Heart left ventricle (tissue), 16 donors: ENCODE results near the gene MYO15B. TPM values are rescaled to one million over a fixed set of nuclear protein-coding genes. Genes with fewer than 3 reads are reported as not detected.

Source experiments
- ATAC-seq, 4 donors: fragments of 200-7000 bp; cut with Tn5 transposase; one replicate each; pipeline ENCODE4 v1.9.1; 2020 to 2022; ENCODE audit warnings: moderate library complexity in 4 of 4, mild to moderate bottlenecking in 3 of 4, moderate number of reproducible peaks in 1 of 4
- DNase-seq, 5 donors: peaks; one replicate each; pipeline ENCODE4 v3.0.0-alpha.2; 2020
- H3K27ac ChIP-seq, 12 donors: fragments of 200-600 bp; sonication (generic) in 4 of 12; one replicate each; pipeline versions ENCODE4 v1.5.0 to v1.8.0; 2016 to 2022; ENCODE audit warnings: mild to moderate bottlenecking in 2 of 12
- H3K27me3 ChIP-seq, 9 donors: fragments of 200-600 bp; sonication (generic) in 2 of 9; one replicate each; pipeline versions ENCODE4 v1.5.1 to v1.8.0; 2016 to 2022; ENCODE audit warnings: mild to moderate bottlenecking in 3 of 9
- H3K36me3 ChIP-seq, 9 donors: fragments of 200-600 bp; sonication (generic) in 2 of 9; one replicate each; pipeline versions ENCODE4 v1.5.0 to v1.8.0; 2018 to 2022; ENCODE audit warnings: mild to moderate bottlenecking in 2 of 9
- H3K4me1 ChIP-seq, 12 donors: fragments of 200-600 bp; sonication (generic) in 4 of 12; one replicate each; pipeline versions ENCODE4 v1.5.0 to v1.8.0; 2016 to 2022; ENCODE audit warnings: mild to moderate bottlenecking in 3 of 12
- H3K4me3 ChIP-seq, 12 donors: fragments of 200-600 bp; sonication (generic) in 4 of 12; one replicate each; pipeline versions ENCODE4 v1.5.0 to v1.8.0; 2017 to 2022; ENCODE audit warnings: mild to moderate bottlenecking in 9 of 12, moderate library complexity in 4 of 12
- H3K9me3 ChIP-seq, 12 donors: fragments of 200-600 bp; sonication (generic) in 4 of 12; one replicate each; pipeline versions ENCODE4 v1.5.0 to v1.8.0; 2016 to 2022; ENCODE audit warnings: mild to moderate bottlenecking in 1 of 12
- CTCF ChIP-seq, 12 donors: fragments of 200-600 bp; sonication (generic) in 4 of 12; IDR thresholded peaks; one replicate each; pipeline versions ENCODE4 v1.5.0 to v1.8.0; 2018 to 2022; ENCODE audit warnings: antibody characterized with exemption in 12 of 12, mild to moderate bottlenecking in 5 of 12
- POLR2A ChIP-seq, 2 donors: fragments of 450-650 bp; IDR thresholded peaks; one replicate each; pipeline ENCODE4 v1.6.1; 2017; ENCODE audit warnings: antibody characterized with exemption in 2 of 2, mild to moderate bottlenecking in 2 of 2, moderate library complexity in 2 of 2
- WGBS, 4 donors: extraction: QIAGEN DNeasy Blood & Tissue Kit in 2 of 4; methylation state at CpG; one replicate each; pipeline versions ENCODE4 v1.1.5 to v1.1.7; 2013 to 2018; 5-methylcytosine and 5-hydroxymethylcytosine counted together
- intact Hi-C, 10 donors: fragments of 100-400 bp; cut with DNase I; formaldehyde crosslinking; loops; one replicate each; pipeline versions ENCODE4 v1.11.1 to v1.14.2; 2022
- polyA plus RNA-seq, 2 donors: library from polyadenylated mRNA; stranded (reverse); fragments of 200-250 nt; gene quantifications; one replicate each; pipeline ENCODE4 v1.2.3, GENCODE V29; 2013
- total RNA-seq, 9 donors: library from RNA; depleted of rRNA in 2 of 9; stranded (reverse); fragments of >200 nt in 2 of 9; fragmentation: NEBNext Ultra II Directional in 3 of 9; extraction: Animal tissue kit (Norgen Biotek cat#: 25700) in 3 of 9; gene quantifications; one replicate each; pipeline versions ENCODE4 v1.1.0 to v1.2.4, GENCODE V29; 2016 to 2023
- donor health status: ischemic (EF 13 %, LVEDD 7.1; RV severe dilation, severe dysfunction).
- donor health status: healthy with polysubstance abuse.
- donor health status: DM: no; HTN: yes; CAD: no.
- donor health status: DM: no; HTN: no; CAD: no.
- donor health status: ischemic (EF 25% LVEDD 6.9; RV normal size, moderate dysfunction).
- donor health status: ischemic (EF 25% LVEDD 5.7; RV mildly dilated, moderate dysfunction).
- donor health status: healthy.
- donor health status: DM: yes; HTN: yes; CAD: no.
- donor health status: ischemic (EF 35%, LVEDD 5.7; RV mildly dilated, moderate dysfunction).
- donor health status: nonischemic (EF 11% LVEDD 7.7; RV severe dilation, severe dysfunction).
- donor health status: DM: yes; HTN: yes; CAD: no.
- donor health status: PGD.
- donor health status: ischemic (EF 29% LVEDD 5.4; RV normal size, mild dysfunction).
- donor health status: nonischemic (EF 23%, LVEDD 6.1; RV moderate dilation, normal function).

The MYO15B gene
- total and polyA plus RNA-seq, 11 donors, result 14.0 to 76.4 (median 42.9) TPM

- H3K4me1 ChIP-seq, result peaks cover 0 to 9% (median 0%) of the 10 kb centered on the region in 12 donors
- H3K4me3 ChIP-seq, result no peak overlapping the region
- intact Hi-C loops, result no loop called here
- H3K27ac ChIP-seq, result no peak overlapping the region
- H3K9me3 ChIP-seq, result no peaks in the 10 kb centered on the region
- ATAC-seq, result no peak
- 83 to 94% (median 94%) methylated on average over 5 to 6 of the region's 6 CpGs for WGBS, 4 donors
- peaks cover 0 to 73% (median 49%) of the 10 kb centered on the region in 9 donors for H3K36me3 ChIP-seq
- DNase-seq, result no peak
- no peak for TF ChIP-seq CTCF (IDR thresholded peaks at IDR 0.05)
- no peak for TF ChIP-seq POLR2A (IDR thresholded peaks at IDR 0.05)
- H3K27me3 ChIP-seq, result no peaks in the 10 kb centered on the region
Measured at GRCh38 chr17:75649687-75650086, 62.1 kb downstream of the MYO15B start.

GRCh38 chr17:75650874-75651273 is 63.3 kb downstream of the MYO15B start:
- intact Hi-C loops, result no loop called here
- Histone ChIP-seq H3K4me3 (no peak overlapping the region), H3K4me1 (peaks cover 0 to 5% (median 0%) of the 10 kb centered on the region in 12 donors), H3K36me3 (peaks cover 0 to 79% (median 59%) of the 10 kb centered on the region in 9 donors), H3K9me3 (no peaks in the 10 kb centered on the region), H3K27me3 (no peaks in the 10 kb centered on the region), H3K27ac (no peak overlapping the region)
- WGBS, 4 donors, result 86 to 98% (median 96%) methylated on average over 5 to 7 of the region's 7 CpGs
- TF ChIP-seq CTCF (IDR thresholded peaks at IDR 0.05), result no peak
- TF ChIP-seq POLR2A (IDR thresholded peaks at IDR 0.05), result no peak
- DNase-seq (no peak), ATAC-seq (no peak)

GRCh38 chr17:75652341-75652740 is 64.7 kb downstream of the MYO15B start:
- 92 to 97% (median 95%) methylated on average over 3 to 5 of the region's 5 CpGs for WGBS, 4 donors
- H3K36me3 ChIP-seq, result peaks cover 0 to 87% (median 66%) of the 10 kb centered on the region in 9 donors
- no peaks in the 10 kb centered on the region for H3K9me3 ChIP-seq
- H3K27me3 ChIP-seq, result no peaks in the 10 kb centered on the region
- no peak for TF ChIP-seq CTCF (IDR thresholded peaks at IDR 0.05)
- no peak for TF ChIP-seq POLR2A (IDR thresholded peaks at IDR 0.05)
- ATAC-seq (no peak), DNase-seq (no peak)
- no peak overlapping the region for H3K4me3 ChIP-seq
- H3K4me1 ChIP-seq, result peaks cover 0 to 4% (median 0%) of the 10 kb centered on the region in 12 donors
- intact Hi-C loops, result loop anchor here in 1 of 10 donors (2.0 kb wide), 1 partner anchor 20 kb away; the partner anchor contains the start of gene SMIM5
- no peak overlapping the region for H3K27ac ChIP-seq

- WGBS, 4 donors, result 59 to 71% (median 65%) methylated on average over 6 of the region's 6 CpGs
- Histone ChIP-seq H3K9me3 (no peaks in the 10 kb centered on the region), H3K27ac (no peak overlapping the region), H3K36me3 (peaks cover 0 to 91% (median 70%) of the 10 kb centered on the region in 9 donors), H3K4me3 (no peak overlapping the region), H3K27me3 (no peaks in the 10 kb centered on the region), H3K4me1 (peaks cover 0 to 4% (median 0%) of the 10 kb centered on the region in 12 donors)
- intact Hi-C loops, result loop anchor here in 2 of 10 donors (1.0 to 2.0 kb wide), 2 partner anchors 20 kb away; partner anchors contain the start of gene SMIM5 (in 2 of the 2)
- DNase-seq (no peak), ATAC-seq (peak in 3 of 4 donors; percentile 66 to 79 (median 68))
- TF ChIP-seq CTCF (IDR thresholded peaks at IDR 0.05) (peak; percentile 50 to 73 (median 60)), POLR2A (IDR thresholded peaks at IDR 0.05) (no peak)
Measured at GRCh38 chr17:75652934-75653549, 65.4 kb downstream of the MYO15B start.
